Endothelial cell of umbilical vein (primary cell): ENCODE measurements around the gene ENPEP. TPM values are rescaled to one million over a fixed set of nuclear protein-coding genes. Genes with fewer than 3 reads are reported as not detected.

Experiments used
- BruUV-seq: library from RNA; stranded (reverse); fragments of 400-500 nt; replicated peaks from 2 replicates; lab custom pipeline; 2021; lab: Mats Ljungman, UMichigan
- CTCF ChIA-PET: fragments of 300-600, 350-600 bp; sonication (Branson Sonifier 250); formaldehyde crosslinking; loops from one replicate; lab custom pipeline; 2021; ENCODE audit warnings: antibody characterized with exemption, inconsistent platforms; lab: Charles Lee
- POLR2A ChIA-PET: fragments of 300-600, 350-600 bp; sonication (Branson Sonifier 250); formaldehyde crosslinking; loops from one replicate; lab custom pipeline; 2021; ENCODE audit warnings: antibody characterized with exemption, inconsistent platforms; lab: Charles Lee
- DNase-seq: peaks from one replicate; pipeline ENCODE4 v3.0.0-alpha.2; 2011; ENCODE audit warnings: low read depth, low spot score
- FAIRE-seq: peaks from 2 replicates; lab custom pipeline; 2011; peaks lifted over from hg19 to GRCh38; lab: Jason Lieb, UNC
- H2AFZ ChIP-seq: 2 replicates; pipeline ENCODE4 v1.6.0; 2012; ENCODE audit warnings: low read depth, low read length, control low read depth, inconsistent platforms
- H3K27ac ChIP-seq: 2 replicates; pipeline ENCODE4 v1.5.1; 2011; ENCODE audit warnings: low read depth, mild to moderate bottlenecking, control low read depth, low read length, moderate library complexity; ENCODE audit not compliant: insufficient read depth
- H3K27me3 ChIP-seq, 2 experiments: 2 replicates each; pipeline versions ENCODE4 v1.6.0 to v1.6.1; 2011; ENCODE audit warnings: low read length in 2 of 2, mixed read lengths in 1 of 2; ENCODE audit not compliant: control insufficient read depth in 2 of 2, insufficient read depth in 2 of 2
- H3K36me3 ChIP-seq, 2 experiments: 2 replicates in 1 of 2; 3 replicates in 1 of 2; pipeline ENCODE4 v1.5.1; 2011; ENCODE audit warnings: low read length in 2 of 2, mild to moderate bottlenecking in 1 of 2, moderate library complexity in 1 of 2; ENCODE audit not compliant: control insufficient read depth in 2 of 2, insufficient read depth in 2 of 2; ENCODE audit errors: extremely low read depth in 1 of 2
- H3K4me1 ChIP-seq: 3 replicates; pipeline ENCODE4 v1.5.1; 2011; ENCODE audit warnings: mild to moderate bottlenecking, low read length; ENCODE audit not compliant: control insufficient read depth, insufficient read depth; ENCODE audit errors: extremely low read depth
- H3K4me2 ChIP-seq: 2 replicates; pipeline ENCODE4 v1.6.1; 2011; ENCODE audit warnings: low read length, control low read depth, mixed read lengths; ENCODE audit not compliant: insufficient read depth
- H3K4me3 ChIP-seq, 3 experiments: fragments of 200-600 bp in 1 of 3; sonication (generic), shearing (Covaris generic) in 1 of 3; replicated peaks in 1 of 3; 2 replicates each; pipeline ENCODE4 v1.5.1; 2011 to 2016; ENCODE audit warnings: control low read depth in 3 of 3, low read length in 3 of 3, mild to moderate bottlenecking in 2 of 3, inconsistent platforms in 1 of 3, low read depth in 1 of 3, moderate library complexity in 1 of 3; ENCODE audit not compliant: insufficient read depth in 1 of 3
- H3K79me2 ChIP-seq: 2 replicates; pipeline ENCODE4 v1.6.0; 2012; ENCODE audit warnings: low read length, inconsistent platforms; ENCODE audit not compliant: control insufficient read depth, insufficient read depth
- H3K9ac ChIP-seq: replicated peaks from 2 replicates; pipeline ENCODE3; 2011; ENCODE audit warnings: low read length, control low read depth; ENCODE audit not compliant: insufficient read depth; ENCODE audit errors: extremely low read depth
- H3K9me1 ChIP-seq: replicated peaks from 3 replicates; pipeline ENCODE4 v1.6.0; 2011; ENCODE audit warnings: mild to moderate bottlenecking, low read length; ENCODE audit not compliant: control insufficient read depth, insufficient read depth; ENCODE audit errors: extremely low read depth
- H3K9me3 ChIP-seq: replicated peaks from 2 replicates; pipeline ENCODE4 v1.5.1; 2012; ENCODE audit warnings: low read length, inconsistent platforms; ENCODE audit not compliant: control insufficient read depth, insufficient read depth
- H4K20me1 ChIP-seq: replicated peaks from 2 replicates; pipeline ENCODE3; 2011; ENCODE audit warnings: mild to moderate bottlenecking, low read length; ENCODE audit not compliant: control insufficient read depth, insufficient read depth; ENCODE audit errors: extremely low read depth
- CTCF ChIP-seq, 2 donors: IDR thresholded peaks; 1 replicate in 1 of 2; 2 replicates in 1 of 2; pipeline ENCODE4 v1.5.1; 2011; ENCODE audit warnings: low read length in 2 of 2, mild to moderate bottlenecking in 2 of 2, moderate library complexity in 2 of 2, control low read depth in 1 of 2, inconsistent platforms in 1 of 2, low read depth in 1 of 2; ENCODE audit not compliant: insufficient read depth in 1 of 2; ENCODE audit errors: extremely low read depth in 1 of 2
- EZH2 ChIP-seq: IDR thresholded peaks from 2 replicates; pipeline ENCODE4 v1.6.1; 2012; ENCODE audit warnings: borderline replicate concordance, low read depth, mild to moderate bottlenecking, moderate library complexity, low read length, inconsistent platforms; ENCODE audit not compliant: severe bottlenecking
- FOS ChIP-seq: IDR thresholded peaks from 2 replicates; pipeline ENCODE4 v1.6.1; 2011; ENCODE audit warnings: mild to moderate bottlenecking, low read length, moderate library complexity, borderline replicate concordance; ENCODE audit not compliant: insufficient read depth
- GATA2 ChIP-seq: IDR thresholded peaks from 2 replicates; pipeline ENCODE4 v1.7.0; 2011; ENCODE audit warnings: low read depth, mild to moderate bottlenecking, moderate library complexity, mixed read lengths, low read length; ENCODE audit not compliant: insufficient read length, insufficient read depth
- JUN ChIP-seq: IDR thresholded peaks from 2 replicates; pipeline ENCODE4 v1.6.1; 2011; ENCODE audit warnings: borderline replicate concordance, low read depth; ENCODE audit not compliant: insufficient read length, insufficient read depth
- MYC ChIP-seq: IDR thresholded peaks from one replicate; pipeline ENCODE4 v1.6.1; 2011; ENCODE audit warnings: mild to moderate bottlenecking, low read depth, low read length
- POLR2A ChIP-seq: IDR thresholded peaks from 2 replicates; pipeline ENCODE4 v1.6.1; 2012; ENCODE audit warnings: low read depth, mild to moderate bottlenecking, control low read depth, low read length
- POLR2AphosphoS5 ChIP-seq: IDR thresholded peaks from 2 replicates; pipeline ENCODE4 v1.6.1; 2012; ENCODE audit warnings: low read depth, mild to moderate bottlenecking, control low read depth, low read length, moderate library complexity; ENCODE audit not compliant: insufficient read depth
- dilution Hi-C: fragments of 300-500 bp; cut with MboI; formaldehyde crosslinking; loops from one replicate; pipeline ENCODE4 v1.15.0; 2019; ENCODE audit warnings: low sequenced_read_pairs; ENCODE audit not compliant: extremely low pct_ligation_motif_present
- intact Hi-C: fragments of 100-400 bp; cut with micrococcal nuclease; formaldehyde crosslinking; loops from one replicate; pipeline ENCODE4 v1.10.0; 2022
- polyA plus RNA-seq, 4 experiments: library from polyadenylated mRNA; depleted of rRNA in 3 of 4; stranded (reverse) in 3 of 4; unstranded in 1 of 4; fragments of >200 nt; gene quantifications; 2 replicates each; pipeline versions ENCODE4 v1.2.1 to v1.2.3, GENCODE V29; 2011 to 2012; ENCODE audit warnings: missing spikeins in 1 of 4
- total RNA-seq: library from RNA; stranded (reverse); gene quantifications from 2 replicates; pipeline ENCODE4 v1.2.3, GENCODE V29; 2021
- TF ChIP-seq, protein P1 (sequence below): IDR thresholded peaks from 2 replicates; pipeline ENCODE4 v1.6.1; 2011; ENCODE audit not compliant: insufficient read depth, insufficient read length

Gene ENPEP
- total and polyA plus RNA-seq, 2 donors (not counting 3 experiments of a cell fraction or from before 2014, with no cell fraction given), result not detected

- no peak for DNase-seq
- dilution Hi-C loops (no loop called here), intact Hi-C loops (loop anchor here (5.0 kb wide), 2 partner anchors 346 to 1134 kb away; partner anchors contain the start of gene ELOVL6)
- peaks cover 25% of the 10 kb centered on the region for H3K4me1 ChIP-seq
- H2AFZ ChIP-seq, result no peak overlapping the region
- H3K9ac ChIP-seq, result no peak overlapping the region
- POLR2A ChIA-PET, result no interaction called here
- H3K9me1 ChIP-seq, result no peaks in the 10 kb centered on the region
- no peak overlapping the region for H3K27ac ChIP-seq
- H3K27me3 ChIP-seq, result no peaks in the 10 kb centered on the region
- H3K36me3 ChIP-seq, result no peaks in the 10 kb centered on the region
- BruUV-seq, result no TSS peak
- no peak for FAIRE-seq
- no peak overlapping the region for H3K4me3 ChIP-seq
- H4K20me1 ChIP-seq, result no peaks in the 10 kb centered on the region
- H3K9me3 ChIP-seq, result no peaks in the 10 kb centered on the region
- H3K79me2 ChIP-seq, result no peaks in the 10 kb centered on the region
- TF ChIP-seq CTCF (IDR thresholded peaks at IDR 0.05; ENCODE audit: extremely low read depth in 1 of 2, insufficient read depth in 1 of 2, low read depth in 1 of 2, low read length in 2 of 2) (no peak), JUN (no peak), FOS (no peak), GATA2 (no peak), POLR2A (no peak), EZH2 (no peak), POLR2AphosphoS5 (no peak), MYC (no peak)
- TF ChIP-seq, protein P1, sequence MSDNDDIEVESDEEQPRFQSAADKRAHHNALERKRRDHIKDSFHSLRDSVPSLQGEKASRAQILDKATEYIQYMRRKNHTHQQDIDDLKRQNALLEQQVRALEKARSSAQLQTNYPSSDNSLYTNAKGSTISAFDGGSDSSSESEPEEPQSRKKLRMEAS, result no peak
- CTCF ChIA-PET, result interaction anchor here (0.6 to 2.5 kb wide), 4 partner anchors 10 to 43 kb away, joined by 3 to 14 read pairs (median 8); no protein-coding TSS in a partner anchor
- no peak overlapping the region for H3K4me2 ChIP-seq
Measured at GRCh38 chr4:110543577-110543976, 67.6 kb downstream of the ENPEP start.
